Pulmonary artery endothelial cell (primary cell): Measurements from ENCODE around the gene ATP1B2. TPM values are rescaled to one million over a fixed set of nuclear protein-coding genes. Genes with fewer than 3 reads are reported as not detected.
"Not testable (repeated sequence)": the region's sequence is repeated elsewhere in the genome, so short reads cannot be mapped to it uniquely, and the experiment has no call there.

Experiments used
- DNase-seq: peaks from one replicate; pipeline ENCODE4 v3.0.0-alpha.2; 2011; ENCODE audit warnings: low read depth, low spot score
- total RNA-seq: library from RNA; depleted of rRNA; stranded (reverse); fragments of >200 nt; gene quantifications from 2 replicates; pipeline ENCODE4 v1.2.3, GENCODE V29; 2014

Gene ATP1B2
- total RNA-seq, 1 donor from 2014 or later = not detected

- DNase-seq = no peak
Measured at GRCh38 chr17:7634384-7634783, 16.3 kb upstream of the ATP1B2 start.

- no peak for DNase-seq
Measured at GRCh38 chr17:7636163-7636562, 14.6 kb upstream of the ATP1B2 start.

- no peak for DNase-seq
Measured at GRCh38 chr17:7640783-7641182, 9.9 kb upstream of the ATP1B2 start.

GRCh38 chr17:7641635-7642034 lies 9.1 kb upstream of the ATP1B2 start:
- not testable (repeated sequence) for DNase-seq

- no peak for DNase-seq
Measured at GRCh38 chr17:7644775-7645174, 6.0 kb upstream of the ATP1B2 start.

- no peak for DNase-seq
Measured at GRCh38 chr17:7646457-7646856, 4.3 kb upstream of the ATP1B2 start.

- no peak for DNase-seq
Measured at GRCh38 chr17:7647018-7647417, 3.7 kb upstream of the ATP1B2 start.

GRCh38 chr17:7651097-7651664 lies 455 bp downstream of the ATP1B2 start:
- no peak for DNase-seq

GRCh38 chr17:7651665-7652387 lies 1.1 kb downstream of the ATP1B2 start:
- no peak for DNase-seq

GRCh38 chr17:7652388-7653356 lies 1.9 kb downstream of the ATP1B2 start:
- DNase-seq = no peak

- no peak for DNase-seq
Measured at GRCh38 chr17:7654832-7655540, 4.3 kb downstream of the ATP1B2 start.

GRCh38 chr17:7655541-7655840 lies 4.8 kb downstream of the ATP1B2 start:
- DNase-seq = no peak

GRCh38 chr17:7656958-7657609 lies 6.4 kb downstream of the ATP1B2 start:
- DNase-seq = no peak

GRCh38 chr17:7667656-7668406 lies 17.1 kb downstream of the ATP1B2 start:
- no peak for DNase-seq

GRCh38 chr17:7668482-7668881 lies 17.8 kb downstream of the ATP1B2 start:
- DNase-seq = no peak

- DNase-seq = no peak
Measured at GRCh38 chr17:7673239-7673638, 22.5 kb downstream of the ATP1B2 start.

- no peak for DNase-seq
Measured at GRCh38 chr17:7674934-7675333, 24.2 kb downstream of the ATP1B2 start.

GRCh38 chr17:7676533-7676932 lies 25.8 kb downstream of the ATP1B2 start:
- DNase-seq = no peak

GRCh38 chr17:7677388-7678067 lies 26.8 kb downstream of the ATP1B2 start:
- DNase-seq = no peak
